ENCODE measurements around the gene EXOSC7. TPM values are rescaled to one million over a fixed set of nuclear protein-coding genes. Genes with fewer than 3 reads are reported as not detected.

EXOSC7 gene
- total and polyA plus RNA-seq, 2 of the 4 experiments (the other 2 are of a cell fraction) = 61.6 to 62.2 TPM

GRCh38 chr3:44970926-44971490 is 5.0 kb upstream of the EXOSC7 start:
- no peak overlapping the region for H2AK5ac ChIP-seq (ENCODE audit: low read depth, low read length)
- no peak overlapping the region for H3K56ac ChIP-seq (ENCODE audit: extremely low read depth, insufficient read depth, low read length)
- H2BK15ac ChIP-seq (ENCODE audit: low read depth, low read length) = no peak overlapping the region
- H2BK5ac ChIP-seq (ENCODE audit: low read depth, low read length, poor library complexity, severe bottlenecking) = no peak overlapping the region
- no peak overlapping the region for H4K8ac ChIP-seq (ENCODE audit: low read depth in 2 of 2, low read length in 2 of 2)
- WGBS, 2 experiments (ENCODE audit: extremely low coverage in 2 of 2, insufficient read length in 1 of 2) = no CpG with 5 or more reads among the region's 3 CpGs
- no peak overlapping the region for H2AK9ac ChIP-seq (replicated peaks; ENCODE audit: low read depth, low read length, poor library complexity)
- intact Hi-C loops (cut with micrococcal nuclease) = no loop called here
- ATAC-seq (ENCODE audit: low read depth) (no peak), DNase-seq (no peak)
- peaks cover 24% of the 10 kb centered on the region; the same call in 1 of the 2 replicates for H4K20me1 ChIP-seq (ENCODE audit: insufficient read depth, low read length)
- peaks cover 4% of the 10 kb centered on the region; the same call in 1 of the 2 replicates for H3K4me1 ChIP-seq (ENCODE audit: control insufficient read depth, insufficient read depth, low read length)
- no peak overlapping the region for H4K91ac ChIP-seq (ENCODE audit: insufficient read depth, low read depth, low read length)
- no peak overlapping the region for H2BK120ac ChIP-seq (ENCODE audit: low read depth, low read length)
- H3K9me1 ChIP-seq (ENCODE audit: insufficient read depth, low read length) = peaks cover 6% of the 10 kb centered on the region; the same call in 1 of the 2 replicates
- CTCF ChIA-PET = no interaction called here
- no peak overlapping the region for H2AFZ ChIP-seq (replicated peaks; ENCODE audit: low read length, poor library complexity)
- no peak overlapping the region for H2BK20ac ChIP-seq (ENCODE audit: low read depth, low read length)
- TF ChIP-seq, protein P1, sequence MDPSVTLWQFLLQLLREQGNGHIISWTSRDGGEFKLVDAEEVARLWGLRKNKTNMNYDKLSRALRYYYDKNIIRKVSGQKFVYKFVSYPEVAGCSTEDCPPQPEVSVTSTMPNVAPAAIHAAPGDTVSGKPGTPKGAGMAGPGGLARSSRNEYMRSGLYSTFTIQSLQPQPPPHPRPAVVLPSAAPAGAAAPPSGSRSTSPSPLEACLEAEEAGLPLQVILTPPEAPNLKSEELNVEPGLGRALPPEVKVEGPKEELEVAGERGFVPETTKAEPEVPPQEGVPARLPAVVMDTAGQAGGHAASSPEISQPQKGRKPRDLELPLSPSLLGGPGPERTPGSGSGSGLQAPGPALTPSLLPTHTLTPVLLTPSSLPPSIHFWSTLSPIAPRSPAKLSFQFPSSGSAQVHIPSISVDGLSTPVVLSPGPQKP (IDR thresholded peaks at IDR 0.05; ENCODE audit: borderline replicate concordance, low read depth, low read length) = no peak
- TF ChIP-seq RAD21 (IDR thresholded peaks at IDR 0.05; ENCODE audit: low read length) = no peak
- TF ChIP-seq, protein P2, sequence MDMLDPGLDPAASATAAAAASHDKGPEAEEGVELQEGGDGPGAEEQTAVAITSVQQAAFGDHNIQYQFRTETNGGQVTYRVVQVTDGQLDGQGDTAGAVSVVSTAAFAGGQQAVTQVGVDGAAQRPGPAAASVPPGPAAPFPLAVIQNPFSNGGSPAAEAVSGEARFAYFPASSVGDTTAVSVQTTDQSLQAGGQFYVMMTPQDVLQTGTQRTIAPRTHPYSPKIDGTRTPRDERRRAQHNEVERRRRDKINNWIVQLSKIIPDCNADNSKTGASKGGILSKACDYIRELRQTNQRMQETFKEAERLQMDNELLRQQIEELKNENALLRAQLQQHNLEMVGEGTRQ (IDR thresholded peaks at IDR 0.05; ENCODE audit: low read depth, low read length) = no peak
- H3K4me2 ChIP-seq (ENCODE audit: low read depth, low read length) = no peak overlapping the region
- H3K4me3 ChIP-seq (ENCODE audit: insufficient read depth, low read depth, low read length) = no peak overlapping the region
- no peaks in the 10 kb centered on the region for H3K27me3 ChIP-seq (ENCODE audit: control insufficient read depth, insufficient read depth, low read length)
- no TSS peak for BruUV-seq (replicated peaks)
- H3K9me3 ChIP-seq (ENCODE audit: control insufficient read depth, insufficient read depth, low read length) = no peaks in the 10 kb centered on the region
- POLR2A ChIA-PET (ENCODE audit: unreplicated experiment) = no interaction called here
- peaks cover 39 to 78% of the 10 kb centered on the region in 2 experiments for H3K79me1 ChIP-seq (ENCODE audit: low read depth in 1 of 2, low read length in 2 of 2)
- in situ Hi-C loops (cut with MboI; ENCODE audit: low sequenced_read_pairs) = no loop called here
- no peak overlapping the region for H3K27ac ChIP-seq (ENCODE audit: insufficient read depth, low read length)
- no peak overlapping the region for H3K4ac ChIP-seq (ENCODE audit: low read depth, low read length)
- dilution Hi-C loops (cut with HindIII; ENCODE audit: low sequenced_read_pairs, unreplicated experiment) = no loop called here
- no peak overlapping the region for H3K14ac ChIP-seq (replicated peaks; ENCODE audit: low read depth, low read length)
- H3K23ac ChIP-seq (ENCODE audit: low read depth, low read length) = no peak overlapping the region
- no peaks in the 10 kb centered on the region for H3K36me3 ChIP-seq (ENCODE audit: control insufficient read depth, insufficient read depth, low read length)
- no peak overlapping the region for H3K9ac ChIP-seq (ENCODE audit: low read depth, low read length)
- no peak overlapping the region for H3K18ac ChIP-seq (ENCODE audit: low read depth, low read length)
- H4K5ac ChIP-seq (ENCODE audit: low read depth, low read length) = no peak overlapping the region

Data from IMR-90 (cell line).